ENCODE measurements around the gene TMEM184B.

GRCh38 chr22:38295863-38296262 is 23.1 kb upstream of the TMEM184B start:
- TF ChIP-seq, protein P1, sequence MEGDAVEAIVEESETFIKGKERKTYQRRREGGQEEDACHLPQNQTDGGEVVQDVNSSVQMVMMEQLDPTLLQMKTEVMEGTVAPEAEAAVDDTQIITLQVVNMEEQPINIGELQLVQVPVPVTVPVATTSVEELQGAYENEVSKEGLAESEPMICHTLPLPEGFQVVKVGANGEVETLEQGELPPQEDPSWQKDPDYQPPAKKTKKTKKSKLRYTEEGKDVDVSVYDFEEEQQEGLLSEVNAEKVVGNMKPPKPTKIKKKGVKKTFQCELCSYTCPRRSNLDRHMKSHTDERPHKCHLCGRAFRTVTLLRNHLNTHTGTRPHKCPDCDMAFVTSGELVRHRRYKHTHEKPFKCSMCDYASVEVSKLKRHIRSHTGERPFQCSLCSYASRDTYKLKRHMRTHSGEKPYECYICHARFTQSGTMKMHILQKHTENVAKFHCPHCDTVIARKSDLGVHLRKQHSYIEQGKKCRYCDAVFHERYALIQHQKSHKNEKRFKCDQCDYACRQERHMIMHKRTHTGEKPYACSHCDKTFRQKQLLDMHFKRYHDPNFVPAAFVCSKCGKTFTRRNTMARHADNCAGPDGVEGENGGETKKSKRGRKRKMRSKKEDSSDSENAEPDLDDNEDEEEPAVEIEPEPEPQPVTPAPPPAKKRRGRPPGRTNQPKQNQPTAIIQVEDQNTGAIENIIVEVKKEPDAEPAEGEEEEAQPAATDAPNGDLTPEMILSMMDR (IDR thresholded peaks at IDR 0.05; ENCODE audit: low read depth, low read length, poor library complexity, severe bottlenecking): no peak
- no peak for TF ChIP-seq EZH2phosphoT487 (IDR thresholded peaks at IDR 0.05; ENCODE audit: borderline replicate concordance, low read length)
